HG03039 (cell line): Measurements from ENCODE around the gene ADARB2.
A peak's percentile ranks its signal among the peaks of the same experiment; 100 is the strongest.

Experiments used
- ATAC-seq: cut with Tn5 transposase; IDR thresholded peaks from one replicate; pipeline ENCODE4 v1.9.1; 2021; ENCODE audit warnings: mild to moderate bottlenecking, moderate library complexity; ENCODE audit not compliant: unreplicated experiment

The ADARB2 gene

GRCh38 chr10:1664333-1664964 lies 72.9 kb downstream of the ADARB2 start:
- ATAC-seq: no peak

GRCh38 chr10:1663226-1663625 lies 74.1 kb downstream of the ADARB2 start:
- no peak for ATAC-seq

DNA sequence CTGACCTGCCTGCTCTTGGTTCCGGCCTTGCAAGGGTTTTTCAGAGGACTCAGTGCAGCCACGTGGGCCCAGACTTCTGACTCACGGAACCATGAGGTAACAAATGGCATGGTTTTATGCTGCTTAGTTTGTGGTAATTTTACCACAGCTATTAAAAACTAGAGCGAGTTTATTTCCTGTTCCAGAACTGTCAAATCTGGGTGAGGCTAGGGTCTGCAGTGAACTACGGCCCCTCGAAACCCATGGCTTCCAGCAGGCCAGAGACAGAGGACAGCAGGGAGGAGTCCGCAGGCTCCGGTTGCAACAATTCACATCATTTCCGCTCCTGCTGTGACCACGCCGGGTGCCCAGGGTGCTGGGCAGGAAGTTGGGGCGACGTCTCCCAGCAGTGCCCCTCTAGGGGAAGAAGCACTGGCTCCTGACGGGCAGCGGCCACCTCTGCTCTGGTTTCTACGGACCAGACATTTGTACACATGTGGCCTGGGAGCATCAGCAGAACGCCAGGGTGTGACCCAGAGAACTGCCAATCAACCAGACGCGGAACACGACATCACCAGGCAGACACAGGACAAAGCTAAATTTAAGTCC lies 74.8 kb downstream of the ADARB2 start:
- ATAC-seq: no peak

GRCh38 chr10:1661859-1662437 lies 75.4 kb downstream of the ADARB2 start:
- peak; percentile 53 for ATAC-seq

DNA sequence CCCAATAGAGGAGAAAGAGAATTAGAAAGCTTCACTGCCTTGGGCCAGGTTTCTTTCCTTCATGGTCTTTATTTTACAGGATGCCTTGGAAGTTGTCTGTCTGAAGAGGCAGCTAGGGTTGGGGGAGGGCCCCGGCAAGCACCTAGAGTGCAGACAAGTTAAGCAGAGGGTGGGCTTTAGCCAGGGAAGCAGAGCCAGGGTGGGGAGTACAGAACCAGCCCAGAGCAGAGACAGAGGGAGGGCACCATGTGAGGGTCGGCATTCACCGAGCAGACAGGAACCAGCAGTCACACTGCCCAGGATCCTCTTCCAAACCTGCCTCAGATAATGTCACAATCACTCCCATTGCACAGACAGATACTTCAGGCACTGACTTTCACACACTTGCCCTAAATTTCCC lies 75.9 kb downstream of the ADARB2 start:
- ATAC-seq: no peak

DNA sequence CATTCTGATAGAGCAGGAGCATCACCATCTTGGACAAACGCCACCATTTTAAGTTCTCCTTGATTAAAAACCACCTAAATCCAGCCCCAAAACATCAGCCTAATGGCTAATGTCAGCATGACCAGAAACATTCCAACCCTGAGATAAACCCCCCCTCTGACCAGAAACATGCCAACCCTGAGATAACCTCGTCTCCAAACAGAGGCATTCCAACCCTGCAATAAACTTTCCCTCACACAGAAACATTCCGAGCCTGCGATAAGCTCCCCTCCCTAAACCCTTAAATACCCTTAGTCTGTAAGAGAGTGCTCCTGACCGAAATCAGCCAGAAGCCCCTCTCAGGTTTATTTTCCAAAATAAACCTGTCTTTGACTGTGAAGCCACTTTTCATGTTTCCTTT lies 76.5 kb downstream of the ADARB2 start:
- ATAC-seq: no peak

DNA sequence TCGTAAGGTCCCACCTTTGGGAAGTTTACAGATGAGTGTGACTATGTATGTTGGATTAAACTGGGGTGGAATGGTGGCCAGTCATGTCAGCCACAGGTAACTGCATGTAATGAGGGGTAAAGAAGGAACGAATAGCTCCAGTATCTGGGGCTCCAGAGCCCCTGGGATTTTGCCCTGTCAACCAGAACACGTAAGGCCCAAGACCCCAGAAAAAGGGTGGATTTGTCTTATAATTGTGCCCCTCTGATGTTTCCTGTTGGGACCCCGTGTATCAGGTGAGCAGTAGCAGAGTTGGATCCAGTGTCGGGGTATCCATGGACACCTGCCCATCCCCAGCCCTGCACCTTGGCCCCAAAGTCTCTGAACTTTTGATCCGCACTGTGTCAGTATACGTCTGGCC lies 76.9 kb downstream of the ADARB2 start:
- no peak for ATAC-seq

DNA sequence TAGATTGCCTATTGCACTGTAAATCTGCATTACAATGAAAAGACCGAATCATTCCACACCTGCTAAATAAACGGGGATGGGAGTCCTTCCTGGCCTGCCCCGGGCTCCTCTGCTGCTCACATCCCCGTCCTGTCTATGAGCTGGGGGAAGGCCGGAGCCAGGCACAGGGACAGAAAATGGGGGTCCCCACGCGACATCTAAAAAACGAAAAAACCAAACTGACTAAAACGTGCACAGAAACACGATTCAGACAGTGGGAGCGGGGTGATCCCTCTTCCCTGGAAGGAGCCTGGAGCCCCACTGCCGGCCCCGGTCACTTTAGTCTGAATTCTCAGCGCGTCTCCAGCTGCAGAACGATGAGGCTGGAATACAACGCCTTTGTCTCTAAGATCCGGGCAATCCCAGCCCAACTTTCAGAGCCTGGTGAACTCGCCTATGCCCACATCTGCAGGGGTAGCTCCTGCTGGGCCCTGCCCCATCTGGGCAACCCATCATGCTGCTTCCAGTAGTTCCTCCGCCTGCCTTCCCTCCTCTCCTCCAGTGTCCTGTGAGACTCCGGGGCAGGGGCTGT lies 78.0 kb downstream of the ADARB2 start:
- no peak for ATAC-seq

GRCh38 chr10:1658658-1659057 lies 78.7 kb downstream of the ADARB2 start:
- ATAC-seq: no peak

- ATAC-seq: no peak
These were observed 79.8 kb downstream of the ADARB2 start for GRCh38 chr10:1657479-1657878.

DNA sequence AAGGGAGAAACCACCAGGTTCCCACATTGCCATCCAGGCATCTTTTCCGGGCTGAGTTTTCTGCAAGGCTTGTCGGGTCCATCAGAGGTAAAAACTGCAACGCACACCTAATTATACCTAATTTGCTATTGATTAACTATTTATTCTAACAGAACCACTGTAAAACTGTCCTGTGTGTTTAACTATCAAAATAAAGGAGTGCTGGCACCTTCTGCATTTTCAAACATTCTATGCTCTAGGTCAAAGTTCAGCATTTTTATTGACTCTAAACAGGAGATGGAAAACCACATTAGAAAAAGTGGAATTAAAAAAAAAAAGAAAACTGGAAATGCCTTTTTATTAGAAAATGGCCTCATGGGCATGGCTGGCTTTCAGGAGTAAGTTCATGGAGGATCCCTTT lies 82.0 kb downstream of the ADARB2 start:
- ATAC-seq: no peak

DNA sequence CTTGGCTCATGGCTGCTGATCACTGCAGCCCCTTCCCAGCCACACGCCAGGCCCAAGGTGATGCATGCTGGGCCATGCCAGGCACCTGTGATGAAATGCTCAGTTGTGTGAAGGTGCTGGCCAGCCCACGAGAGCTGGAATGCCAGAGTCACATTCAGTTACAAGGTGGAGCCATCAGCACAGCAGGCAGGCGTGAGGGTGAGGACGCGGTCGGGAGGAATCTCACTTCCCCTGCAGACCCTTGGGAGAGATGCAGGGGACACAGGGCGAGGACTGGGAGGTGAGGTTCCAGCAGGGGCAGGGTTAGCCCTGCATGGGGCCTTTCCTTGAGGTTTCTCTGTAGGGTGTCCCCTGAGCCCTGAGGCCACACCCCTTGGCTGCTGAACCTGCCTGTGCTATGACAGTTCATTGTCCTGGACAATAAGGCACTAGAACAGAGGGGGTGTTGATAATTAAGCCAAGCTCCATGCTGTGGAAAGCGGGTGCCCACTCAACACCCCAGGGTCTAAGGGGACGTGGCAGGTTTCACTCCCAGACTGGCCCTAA lies 82.4 kb downstream of the ADARB2 start:
- no peak for ATAC-seq

DNA sequence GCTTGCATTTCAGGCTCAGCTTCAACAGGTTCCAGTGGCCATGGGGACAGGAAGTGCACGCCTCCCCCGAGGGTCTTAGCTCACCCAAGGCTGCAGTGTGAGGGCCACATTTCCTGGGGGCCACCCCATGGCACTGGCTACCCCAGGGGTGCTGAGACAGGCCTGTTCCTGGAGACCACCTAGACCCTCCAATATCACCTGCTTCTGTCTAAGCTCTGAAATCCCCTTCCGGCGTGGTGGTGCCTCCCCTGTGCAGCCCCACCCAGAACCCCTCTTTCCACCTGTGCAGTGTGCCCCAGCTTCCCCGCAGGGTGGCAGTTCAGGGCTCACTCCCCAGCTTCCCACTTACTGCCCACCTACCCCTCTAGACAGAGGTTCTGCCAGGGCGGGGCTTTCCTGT lies 83.1 kb downstream of the ADARB2 start:
- no peak for ATAC-seq

GRCh38 chr10:1653321-1653720 lies 84.0 kb downstream of the ADARB2 start:
- no peak for ATAC-seq

- ATAC-seq: no peak
These were observed 85.2 kb downstream of the ADARB2 start for GRCh38 chr10:1652151-1652550.

DNA sequence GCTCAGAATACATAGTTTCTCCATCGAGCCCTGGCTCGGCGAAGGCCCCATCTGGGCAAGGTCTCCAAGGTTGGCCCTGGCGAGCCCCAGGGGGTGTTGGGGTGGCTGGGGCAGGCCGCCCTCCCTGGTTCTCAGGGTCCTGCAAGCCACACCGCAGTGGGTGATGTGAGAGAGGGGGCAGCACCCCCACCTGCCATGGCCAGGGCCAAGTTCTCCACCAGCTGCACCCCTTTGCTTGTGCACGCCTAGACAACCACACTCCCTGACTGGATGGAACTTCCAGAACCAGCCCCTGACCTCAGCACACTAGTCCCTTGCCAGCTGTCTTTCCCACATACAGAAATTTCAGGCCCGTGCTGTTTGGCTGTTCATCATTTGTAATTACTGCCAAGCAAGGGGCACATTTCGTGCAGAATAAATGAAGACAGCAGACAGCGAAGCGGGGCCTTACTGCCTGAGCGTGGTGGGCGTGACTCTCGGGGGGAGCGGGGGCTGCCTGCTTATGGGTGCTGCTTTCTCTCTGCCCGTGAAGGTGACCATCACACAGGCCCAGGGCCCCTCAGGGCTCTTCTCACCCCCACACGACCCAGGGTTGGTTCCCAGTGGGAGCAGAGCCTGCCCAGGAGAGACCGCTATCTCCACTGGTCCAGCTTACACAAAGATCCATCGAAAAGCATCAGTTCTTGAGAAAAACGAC lies 85.9 kb downstream of the ADARB2 start:
- ATAC-seq: no peak

- no peak for ATAC-seq
These were observed 86.6 kb downstream of the ADARB2 start for GRCh38 chr10:1650542-1651269.

GRCh38 chr10:1648648-1649047 lies 88.7 kb downstream of the ADARB2 start:
- ATAC-seq: peak; percentile 68

- ATAC-seq: no peak
These were observed 91.0 kb downstream of the ADARB2 start for GRCh38 chr10:1646332-1646731.

DNA sequence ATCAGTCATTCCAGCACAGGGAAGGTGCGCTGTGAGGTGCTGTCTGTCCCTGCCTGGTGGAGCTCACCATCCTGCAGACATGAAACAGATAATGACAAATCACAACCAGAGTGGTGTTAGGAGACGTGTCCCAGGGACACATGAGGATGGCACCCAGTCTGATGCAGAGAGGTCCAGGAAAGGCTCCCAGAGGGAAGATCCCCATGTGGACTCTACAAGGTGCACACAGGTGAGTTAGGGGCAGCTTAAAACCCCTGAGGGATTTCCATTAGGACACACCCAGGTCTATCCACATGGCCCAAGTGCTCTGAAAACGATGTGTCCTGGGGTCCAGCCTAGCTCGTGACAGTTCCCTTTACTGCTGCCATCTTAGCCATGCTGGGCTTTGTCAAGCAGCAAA lies 91.4 kb downstream of the ADARB2 start:
- ATAC-seq: no peak

DNA sequence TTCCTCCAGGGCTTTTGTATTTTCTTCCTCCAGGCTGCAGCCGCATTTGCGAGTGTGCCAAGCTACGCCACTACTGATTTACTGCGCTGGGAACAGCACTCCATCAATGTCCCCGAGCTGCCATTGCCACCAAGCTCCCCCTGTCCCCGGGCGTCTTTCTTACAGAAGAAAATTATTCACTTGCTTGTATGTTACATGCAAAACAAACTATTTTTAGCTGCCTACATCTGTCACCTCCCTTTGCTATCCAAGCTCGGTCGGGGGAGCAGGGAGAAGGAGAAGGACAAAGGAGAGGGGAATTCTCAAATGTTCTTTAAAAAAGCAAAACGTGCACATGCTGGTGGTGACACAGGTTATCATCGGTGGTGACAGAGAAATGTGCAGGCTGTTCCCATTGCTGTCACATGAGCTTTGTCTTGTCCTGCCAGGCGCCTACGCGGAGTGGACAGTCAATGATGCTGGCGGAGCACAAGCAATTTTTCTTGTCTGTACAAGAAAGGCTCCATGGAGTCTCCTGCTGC lies 93.1 kb downstream of the ADARB2 start:
- no peak for ATAC-seq
